Ramos (cell line): ENCODE measurements around the gene LANCL1.

ENCODE experiments used
- in situ Hi-C: fragments of 300-500 bp; cut with MboI; formaldehyde crosslinking; loops from one replicate; pipeline ENCODE4 v1.14.3; 2022; ENCODE audit warnings: low sequenced_read_pairs; ENCODE audit not compliant: unreplicated experiment

LANCL1 gene

DNA sequence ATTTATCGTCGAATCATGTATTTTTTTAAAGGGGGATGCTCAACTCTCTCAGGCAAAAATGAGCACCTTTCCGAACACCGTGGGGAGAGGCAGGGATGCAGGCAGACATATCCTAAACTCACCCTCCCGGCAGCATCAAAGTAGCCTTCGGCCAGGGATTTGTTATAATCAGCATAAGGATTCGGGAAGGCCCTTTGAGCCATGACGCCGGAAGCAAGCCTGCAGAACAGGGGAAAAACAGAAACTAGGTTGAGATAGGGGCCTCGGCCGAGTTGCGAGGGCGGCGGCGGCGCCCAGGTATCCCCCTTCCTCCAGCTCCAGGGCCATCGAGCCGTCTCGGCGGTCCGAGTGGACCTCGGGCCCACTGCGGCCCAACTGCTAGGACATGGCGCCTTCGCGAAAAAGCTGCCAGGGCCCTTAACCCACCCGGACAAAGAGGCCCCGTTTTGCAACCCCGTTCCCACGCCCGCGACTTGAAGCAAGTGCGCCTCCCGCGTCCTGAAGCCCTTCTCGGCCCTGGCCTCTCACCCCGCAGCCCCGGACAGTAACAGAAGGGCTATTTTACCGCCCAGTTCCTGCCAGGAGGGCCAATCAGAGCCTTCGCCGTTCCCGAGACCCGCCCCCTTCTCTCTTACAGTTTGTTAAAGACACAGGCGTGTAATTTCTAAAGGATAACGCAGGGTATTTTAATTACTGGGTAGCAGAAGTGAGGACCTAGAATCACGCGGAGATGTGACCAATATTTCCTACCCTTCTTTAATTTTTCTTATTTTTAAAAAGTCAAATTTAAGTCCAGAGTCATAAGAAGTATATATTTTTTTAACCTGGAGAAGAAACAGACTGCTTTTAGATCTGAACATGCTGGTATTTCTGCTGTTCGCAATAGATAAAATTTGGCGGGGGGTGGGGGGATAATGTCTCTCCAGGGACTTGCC is at the start of gene LANCL1:
Gene LANCL1, minus strand, starts transcription at position 566 of the 935 bp plus-strand sequence. Its CDS starts 363 bp downstream, at position 203.
- in situ Hi-C loops, result no loop called here

DNA sequence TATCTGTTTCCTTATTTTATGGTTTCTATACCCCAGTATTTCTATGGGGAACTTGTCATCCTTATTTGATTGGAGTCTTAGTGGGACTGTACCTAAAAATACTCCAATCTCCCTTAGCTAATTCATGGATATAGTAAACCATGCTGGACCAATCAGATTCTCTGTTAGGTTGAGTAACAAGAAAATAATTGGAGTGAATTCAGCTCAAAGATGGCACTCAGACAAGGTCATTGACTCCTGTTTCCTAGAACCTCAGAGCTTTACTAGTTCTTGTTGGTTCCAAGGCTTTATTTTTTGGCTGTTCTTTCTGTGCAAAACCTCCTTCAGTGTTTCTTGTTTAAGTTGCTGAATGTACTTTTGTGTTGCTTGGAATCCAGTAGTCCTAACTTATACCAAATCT is 48.0 kb upstream of the LANCL1 start:
- in situ Hi-C loops, result no loop called here

- in situ Hi-C loops, result no loop called here
Measured at GRCh38 chr2:210523650-210524289, 47.2 kb upstream of the LANCL1 start.

DNA sequence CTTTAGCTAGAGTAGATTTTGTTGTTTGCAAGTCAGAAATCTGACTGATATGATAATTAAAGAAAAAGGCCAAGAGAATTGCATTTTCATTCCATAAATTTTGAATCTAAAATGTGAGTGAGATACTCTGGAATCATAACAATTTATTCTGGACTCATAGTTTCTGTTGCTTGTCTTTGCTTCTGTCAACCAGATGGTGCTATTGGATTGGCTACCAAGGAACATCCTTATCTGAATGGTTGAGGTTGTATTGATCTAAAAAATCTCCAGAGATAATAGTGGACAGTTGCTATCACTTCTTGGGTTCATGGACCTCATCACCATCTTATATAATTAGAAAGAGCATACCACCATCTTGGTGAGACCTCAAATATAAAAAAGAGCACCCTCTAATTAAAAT is 45.8 kb upstream of the LANCL1 start:
- in situ Hi-C loops, result no loop called here

DNA sequence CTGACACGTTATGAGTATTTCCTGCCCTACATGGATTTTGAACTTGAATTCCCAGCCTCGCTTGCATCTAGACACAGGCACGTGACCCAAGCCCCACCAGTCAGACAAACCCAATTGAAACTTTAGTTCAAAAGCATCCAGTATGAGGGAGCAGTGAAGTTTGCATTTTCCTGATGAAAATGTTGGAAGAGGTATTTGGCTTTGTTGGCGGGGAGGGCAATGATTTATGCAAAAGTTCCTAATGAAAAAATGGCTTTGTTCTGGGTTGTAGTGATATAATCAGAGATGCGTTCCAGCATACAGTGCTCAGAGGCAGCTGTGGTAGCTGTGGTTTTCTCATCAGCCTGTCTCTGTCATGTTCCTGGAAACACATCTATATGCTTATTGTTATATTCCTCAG is 43.0 kb upstream of the LANCL1 start:
- in situ Hi-C loops, result no loop called here

- in situ Hi-C loops, result no loop called here
Measured at GRCh38 chr2:210517264-210517663, 40.7 kb upstream of the LANCL1 start.

DNA sequence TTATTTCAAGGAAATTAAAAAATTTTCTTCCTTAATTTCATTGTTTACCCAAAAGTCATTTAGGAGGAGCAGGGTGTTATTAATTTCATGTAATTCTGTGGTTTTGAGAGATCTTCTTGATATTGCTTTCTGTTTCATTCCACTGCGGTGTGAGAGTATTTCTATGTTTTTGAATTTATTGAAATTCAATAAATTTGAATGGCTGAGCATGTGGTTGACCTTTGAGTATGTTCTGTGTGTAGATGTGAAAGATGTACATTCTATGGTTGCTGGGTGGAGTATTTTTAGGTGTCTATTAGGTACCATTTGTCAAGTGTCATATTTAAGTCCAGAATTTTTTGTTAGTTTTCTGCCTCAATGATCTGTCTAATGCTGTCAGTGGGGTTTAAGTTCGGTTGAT is 39.4 kb upstream of the LANCL1 start:
- in situ Hi-C loops, result no loop called here

GRCh38 chr2:210503725-210504191 is 27.2 kb upstream of the LANCL1 start:
- in situ Hi-C loops, result no loop called here

GRCh38 chr2:210503001-210503623 is 26.6 kb upstream of the LANCL1 start:
- in situ Hi-C loops, result no loop called here

DNA sequence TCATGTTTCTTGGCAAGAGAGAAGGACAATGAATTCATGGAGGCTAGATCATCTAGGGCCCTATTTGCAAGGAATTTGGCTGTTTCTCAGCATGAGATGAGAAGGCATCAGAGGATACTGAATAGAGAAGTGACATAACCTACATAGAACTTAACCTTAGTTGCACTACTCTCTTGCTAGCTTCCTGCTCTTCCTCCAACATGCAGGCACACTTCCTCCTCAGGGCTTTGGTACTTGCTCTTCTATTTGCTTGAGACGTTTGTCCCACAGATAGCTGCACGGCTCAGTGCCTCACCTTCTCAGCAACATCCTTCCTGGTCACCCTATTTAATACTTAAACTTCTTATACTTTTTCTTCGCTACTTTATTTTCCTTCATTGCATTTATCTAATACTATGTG is 20.0 kb upstream of the LANCL1 start:
- in situ Hi-C loops, result no loop called here

DNA sequence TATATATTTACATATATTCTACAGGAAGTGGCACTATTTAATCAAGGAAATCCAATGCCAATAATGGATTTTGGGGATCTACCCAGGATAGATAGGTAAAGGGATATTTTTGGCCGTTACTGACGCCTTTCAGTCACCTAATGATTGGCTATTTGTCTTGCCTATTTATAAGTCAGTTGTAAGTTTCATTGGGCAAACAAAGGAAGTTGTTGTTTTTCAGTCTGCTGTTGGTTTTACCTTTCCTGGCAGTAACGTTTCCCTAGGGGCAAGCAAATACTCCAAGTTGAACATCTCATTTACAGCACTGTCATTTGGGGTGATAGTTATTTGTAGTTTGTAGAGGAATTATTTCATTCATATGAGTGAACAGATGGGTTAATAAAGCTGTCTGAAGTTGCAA is 17.0 kb upstream of the LANCL1 start:
- in situ Hi-C loops, result no loop called here

GRCh38 chr2:210481601-210482175 is 5.1 kb upstream of the LANCL1 start:
- in situ Hi-C loops, result no loop called here

DNA sequence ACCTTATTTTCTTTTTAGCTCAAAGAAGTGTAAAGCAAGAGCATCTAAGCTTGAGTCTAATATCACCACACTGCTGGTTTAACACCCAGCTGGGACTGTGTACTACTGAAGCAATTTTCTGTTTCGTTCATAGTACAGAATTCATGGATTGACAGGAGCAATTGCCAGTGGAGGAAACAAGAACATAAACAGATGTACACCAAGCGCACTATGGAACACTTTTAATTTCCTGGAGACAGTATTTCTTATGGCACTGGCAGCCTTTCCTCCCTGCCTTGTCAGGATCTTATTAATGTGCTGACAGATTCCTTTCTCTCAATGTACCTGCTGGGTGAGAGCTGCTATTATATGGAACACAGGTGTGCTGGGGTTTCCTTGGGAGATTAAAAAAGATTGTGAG is 4.2 kb upstream of the LANCL1 start:
- in situ Hi-C loops, result no loop called here

DNA sequence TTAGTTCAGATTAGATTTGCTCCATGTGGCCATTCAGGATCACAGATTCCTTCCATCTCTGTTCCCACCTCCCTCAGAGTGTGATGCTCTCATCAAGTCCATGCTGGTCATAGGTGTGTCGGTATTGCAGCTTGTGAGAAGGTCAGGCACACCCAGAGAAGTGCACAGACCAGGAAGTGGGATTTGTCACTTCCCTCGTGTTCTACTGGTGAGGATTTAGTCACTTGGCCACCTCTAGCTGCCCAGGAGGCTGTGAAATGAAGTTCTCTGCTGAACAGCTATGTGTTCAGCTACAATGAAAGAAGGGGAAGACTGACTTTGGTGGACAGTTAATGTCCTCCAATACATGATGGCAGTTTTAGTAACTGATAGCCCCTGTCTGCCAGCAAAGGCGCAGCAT is 3.5 kb upstream of the LANCL1 start:
- in situ Hi-C loops, result no loop called here

DNA sequence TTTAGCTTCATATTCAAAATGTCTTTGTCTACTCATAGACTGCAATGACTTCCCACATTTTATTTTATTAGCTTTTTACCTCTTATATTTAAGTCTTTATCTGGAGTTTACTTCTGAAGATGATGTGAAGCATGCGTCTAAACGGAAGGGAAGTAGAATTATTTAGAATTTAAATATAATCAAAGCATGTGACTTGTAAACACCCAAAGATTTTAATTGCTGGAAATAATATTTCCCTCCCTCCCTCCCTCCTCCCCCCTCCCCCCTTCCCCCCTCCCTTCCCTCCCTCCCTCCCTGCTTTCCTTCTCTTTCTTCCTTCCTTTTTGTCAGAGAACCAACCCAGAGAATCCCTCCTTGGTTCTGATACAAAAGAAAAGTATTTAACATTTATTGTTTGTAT is 2.1 kb upstream of the LANCL1 start:
- in situ Hi-C loops, result no loop called here

GRCh38 chr2:210477496-210477895 is 937 bp upstream of the LANCL1 start:
- in situ Hi-C loops, result no loop called here

DNA sequence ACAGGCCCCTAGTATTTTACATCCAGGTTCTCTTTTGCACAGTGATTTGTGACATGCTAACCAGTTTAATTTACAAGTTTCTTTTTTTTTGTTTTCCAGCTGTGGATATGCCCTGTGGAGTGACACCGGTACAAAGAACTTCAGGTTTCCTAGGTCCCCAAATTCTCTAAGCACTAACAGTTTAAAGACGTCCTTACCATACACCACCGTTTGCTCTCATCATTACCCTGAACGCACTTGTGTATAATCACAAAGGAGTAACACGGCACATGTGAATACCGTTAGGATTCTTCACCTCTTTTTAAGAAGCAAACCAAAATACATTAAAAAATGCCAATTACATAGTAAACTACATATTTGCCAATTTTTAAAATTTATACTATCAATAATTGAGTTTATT is 853 bp downstream of the LANCL1 start:
- in situ Hi-C loops, result no loop called here

GRCh38 chr2:210474776-210475175 is 1.8 kb downstream of the LANCL1 start:
- in situ Hi-C loops, result no loop called here

GRCh38 chr2:210461401-210461800 is 15.2 kb downstream of the LANCL1 start:
- in situ Hi-C loops, result no loop called here

DNA sequence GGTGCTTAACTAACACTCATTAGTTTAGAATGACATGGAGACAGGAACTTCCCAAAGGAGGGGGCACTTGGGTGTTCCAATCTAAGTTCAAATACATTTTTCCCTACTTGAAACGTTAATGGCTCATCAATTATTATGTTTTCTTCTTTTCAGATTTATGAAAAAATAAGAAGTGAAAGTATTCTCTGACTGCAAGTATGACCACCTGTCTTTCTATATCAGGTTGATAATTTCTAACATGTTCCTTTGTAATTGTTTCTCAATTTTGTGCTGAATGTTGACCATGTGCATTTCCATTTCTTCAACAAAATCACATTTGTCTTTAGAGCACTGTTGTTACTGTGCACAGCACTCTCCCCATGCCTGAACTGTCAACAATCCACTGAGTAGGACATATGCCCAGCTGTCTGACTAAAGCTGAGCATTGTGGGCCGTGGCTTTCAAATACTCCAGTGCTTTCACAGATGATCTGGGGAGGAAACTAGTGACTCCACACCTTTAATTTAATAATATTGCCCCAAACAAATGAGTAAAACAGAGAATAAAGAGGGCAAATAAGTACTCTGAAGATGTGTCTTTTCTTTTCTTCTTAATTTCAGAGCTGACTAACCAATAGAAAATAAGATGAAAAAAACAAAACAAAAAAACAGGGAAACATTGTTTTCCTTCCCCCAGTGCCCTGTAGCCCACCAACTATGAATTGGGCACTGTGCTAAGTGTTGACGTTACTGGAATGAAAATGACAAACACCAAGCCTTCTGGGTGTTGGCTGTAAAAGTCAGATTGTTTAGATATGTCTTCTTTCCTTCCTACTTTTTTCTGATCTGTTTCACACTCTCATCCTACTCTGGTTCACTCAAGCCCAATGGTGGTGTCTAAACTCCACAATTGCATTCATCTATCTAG is 16.0 kb downstream of the LANCL1 start:
- in situ Hi-C loops, result no loop called here
